ENCODE measurements around the gene ZSCAN10. TPM values are rescaled to one million over a fixed set of nuclear protein-coding genes. Genes with fewer than 3 reads are reported as not detected.
A peak's percentile ranks its signal among the peaks of the same experiment; 100 is the strongest.
"Not testable (repeated sequence)": the region's sequence is repeated elsewhere in the genome, so short reads cannot be mapped to it uniquely, and the experiment has no call there.

Gene ZSCAN10
- total RNA-seq, 1 donor from 2014 or later = not detected

GRCh38 chr16:3076577-3076976, 22.5 kb downstream of the ZSCAN10 start:
- peaks cover 4% of the 10 kb centered on the region for H3K27me3 ChIP-seq (ENCODE audit: control insufficient read depth, insufficient read depth, low read length)
- no peak overlapping the region for H3K4me3 ChIP-seq (ENCODE audit: low read depth, low read length)
- no peaks in the 10 kb centered on the region for H3K36me3 ChIP-seq (ENCODE audit: control insufficient read depth, insufficient read depth, low read length)
- no peak for FAIRE-seq
- no peak for DNase-seq (ENCODE audit: low read depth)
- no peak for TF ChIP-seq CTCF (IDR thresholded peaks at IDR 0.05; ENCODE audit: insufficient read depth, low read length, severe bottlenecking)

GRCh38 chr16:3075946-3076345, 23.1 kb downstream of the ZSCAN10 start:
- not testable (repeated sequence) for H3K4me3 ChIP-seq (ENCODE audit: low read depth, low read length); H3K36me3 ChIP-seq (ENCODE audit: control insufficient read depth, insufficient read depth, low read length); H3K27me3 ChIP-seq (ENCODE audit: control insufficient read depth, insufficient read depth, low read length); FAIRE-seq; DNase-seq (ENCODE audit: low read depth)

- H3K36me3 ChIP-seq (ENCODE audit: control insufficient read depth, insufficient read depth, low read length) = no peaks in the 10 kb centered on the region
- DNase-seq (ENCODE audit: low read depth) (no peak), FAIRE-seq (no peak)
- H3K27me3 ChIP-seq (ENCODE audit: control insufficient read depth, insufficient read depth, low read length) = peaks cover under 1% of the 10 kb centered on the region
- no peak for TF ChIP-seq CTCF (IDR thresholded peaks at IDR 0.05; ENCODE audit: insufficient read depth, low read length, severe bottlenecking)
- H3K4me3 ChIP-seq (ENCODE audit: low read depth, low read length) = no peak overlapping the region
Observed at GRCh38 chr16:3075523-3075915, 23.6 kb downstream of the ZSCAN10 start.

GRCh38 chr16:3074860-3075522, 24.1 kb downstream of the ZSCAN10 start:
- TF ChIP-seq CTCF (IDR thresholded peaks at IDR 0.05; ENCODE audit: insufficient read depth, low read length, severe bottlenecking) = no peak
- Histone ChIP-seq H3K27me3 (ENCODE audit: control insufficient read depth, insufficient read depth, low read length) (no peaks in the 10 kb centered on the region), H3K36me3 (ENCODE audit: control insufficient read depth, insufficient read depth, low read length) (no peaks in the 10 kb centered on the region), H3K4me3 (ENCODE audit: low read depth, low read length) (no peak overlapping the region)
- DNase-seq (ENCODE audit: low read depth) = no peak
- no peak for FAIRE-seq

- no peak for FAIRE-seq
- no peak overlapping the region for H3K4me3 ChIP-seq (ENCODE audit: low read depth, low read length)
- no peak for DNase-seq (ENCODE audit: low read depth)
- TF ChIP-seq CTCF (IDR thresholded peaks at IDR 0.05; ENCODE audit: insufficient read depth, low read length, severe bottlenecking) = no peak
- H3K36me3 ChIP-seq (ENCODE audit: control insufficient read depth, insufficient read depth, low read length) = no peaks in the 10 kb centered on the region
- H3K27me3 ChIP-seq (ENCODE audit: control insufficient read depth, insufficient read depth, low read length) = no peaks in the 10 kb centered on the region
Observed at GRCh38 chr16:3073448-3073847, 25.6 kb downstream of the ZSCAN10 start.

- H3K36me3 ChIP-seq (ENCODE audit: control insufficient read depth, insufficient read depth, low read length); DNase-seq (ENCODE audit: low read depth); H3K4me3 ChIP-seq (ENCODE audit: low read depth, low read length); H3K27me3 ChIP-seq (ENCODE audit: control insufficient read depth, insufficient read depth, low read length): not testable (repeated sequence)
- FAIRE-seq = peak; percentile 43
Observed at GRCh38 chr16:3072576-3073263, 26.4 kb downstream of the ZSCAN10 start.

GRCh38 chr16:3072148-3072547, 26.9 kb downstream of the ZSCAN10 start:
- FAIRE-seq = peak; percentile 77
- H3K36me3 ChIP-seq (ENCODE audit: control insufficient read depth, insufficient read depth, low read length); DNase-seq (ENCODE audit: low read depth); H3K4me3 ChIP-seq (ENCODE audit: low read depth, low read length); H3K27me3 ChIP-seq (ENCODE audit: control insufficient read depth, insufficient read depth, low read length): not testable (repeated sequence)

Data from bronchial epithelial cell (primary cell).